Measurements from ENCODE around the gene TM9SF3.

Gene TM9SF3

GRCh38 chr10:96591946-96592345 lies 5.1 kb upstream of the TM9SF3 start:
- Histone ChIP-seq H3K4me3 (ENCODE audit: low read length) (no peak overlapping the region), H3K9me2 (replicated peaks; ENCODE audit: control insufficient read depth, low read length) (no peaks in the 10 kb centered on the region), H4K20me1 (ENCODE audit: control insufficient read depth, insufficient read depth, low read depth, low read length) (no peaks in the 10 kb centered on the region), H3K4me2 (ENCODE audit: low read length) (no peak overlapping the region), H3F3A (ENCODE audit: control insufficient read depth, insufficient read depth) (peaks cover 64% of the 10 kb centered on the region), H3K27me3 (ENCODE audit: control insufficient read depth, low read length) (no peaks in the 10 kb centered on the region), H3K4me1 (ENCODE audit: control insufficient read depth, low read length) (peaks cover 23% of the 10 kb centered on the region), H3K9me3 (ENCODE audit: control insufficient read depth, insufficient read depth, low read length) (no peaks in the 10 kb centered on the region), H3K79me2 (ENCODE audit: control insufficient read depth, low read length) (peaks cover 3% of the 10 kb centered on the region; the same call in 1 of the 2 replicates), H3K36me3 (ENCODE audit: control insufficient read depth, low read length) (peaks cover 41% of the 10 kb centered on the region), H3K27ac (ENCODE audit: low read depth, low read length) (no peak overlapping the region)
- TF ChIP-seq EZH2phosphoT487 (IDR thresholded peaks at IDR 0.05; ENCODE audit: borderline replicate concordance, low read length) = no peak
- TF ChIP-seq, protein P1, sequence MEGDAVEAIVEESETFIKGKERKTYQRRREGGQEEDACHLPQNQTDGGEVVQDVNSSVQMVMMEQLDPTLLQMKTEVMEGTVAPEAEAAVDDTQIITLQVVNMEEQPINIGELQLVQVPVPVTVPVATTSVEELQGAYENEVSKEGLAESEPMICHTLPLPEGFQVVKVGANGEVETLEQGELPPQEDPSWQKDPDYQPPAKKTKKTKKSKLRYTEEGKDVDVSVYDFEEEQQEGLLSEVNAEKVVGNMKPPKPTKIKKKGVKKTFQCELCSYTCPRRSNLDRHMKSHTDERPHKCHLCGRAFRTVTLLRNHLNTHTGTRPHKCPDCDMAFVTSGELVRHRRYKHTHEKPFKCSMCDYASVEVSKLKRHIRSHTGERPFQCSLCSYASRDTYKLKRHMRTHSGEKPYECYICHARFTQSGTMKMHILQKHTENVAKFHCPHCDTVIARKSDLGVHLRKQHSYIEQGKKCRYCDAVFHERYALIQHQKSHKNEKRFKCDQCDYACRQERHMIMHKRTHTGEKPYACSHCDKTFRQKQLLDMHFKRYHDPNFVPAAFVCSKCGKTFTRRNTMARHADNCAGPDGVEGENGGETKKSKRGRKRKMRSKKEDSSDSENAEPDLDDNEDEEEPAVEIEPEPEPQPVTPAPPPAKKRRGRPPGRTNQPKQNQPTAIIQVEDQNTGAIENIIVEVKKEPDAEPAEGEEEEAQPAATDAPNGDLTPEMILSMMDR (IDR thresholded peaks at IDR 0.05; ENCODE audit: low read depth, low read length, poor library complexity, severe bottlenecking) = no peak

DNA sequence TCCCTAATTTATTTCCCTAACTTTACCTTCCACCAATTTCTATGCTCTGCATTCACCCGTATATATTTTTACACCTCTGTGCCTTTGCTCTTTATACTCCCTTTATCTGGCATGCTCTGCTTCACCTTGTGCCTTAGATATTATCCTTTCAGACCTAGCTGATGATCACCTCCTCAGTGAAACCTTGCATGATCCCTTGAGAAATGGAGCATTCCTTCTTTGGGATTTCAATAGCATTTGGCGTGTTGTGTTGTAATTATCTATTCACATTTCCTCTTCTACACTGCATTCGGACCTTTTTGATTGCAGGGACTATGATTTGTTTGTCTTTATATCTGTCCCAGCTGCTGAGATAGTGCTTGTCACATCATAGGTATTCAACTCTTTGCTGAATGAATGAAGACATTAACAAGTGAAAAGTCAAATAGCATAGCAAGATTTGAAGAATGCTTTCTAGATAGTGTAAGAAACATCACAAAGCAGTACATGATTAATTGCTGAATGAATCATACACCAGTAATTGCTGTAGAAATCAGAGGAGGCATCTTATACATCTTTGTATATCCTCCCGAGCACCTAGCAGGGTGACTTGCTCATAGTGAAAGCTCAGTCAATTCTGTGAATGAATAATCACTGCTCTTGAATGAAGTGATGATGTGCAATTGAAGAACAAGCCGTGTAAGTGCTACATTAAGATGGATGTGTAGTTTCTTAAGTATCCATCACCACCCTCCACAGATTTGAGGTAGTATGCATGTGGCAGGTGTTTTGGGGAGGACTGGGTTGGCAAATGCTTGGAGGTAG lies 2.0 kb upstream of the TM9SF3 start:
- H3F3A ChIP-seq (ENCODE audit: control insufficient read depth, insufficient read depth) = peaks cover 47% of the 10 kb centered on the region
- peaks cover 33% of the 10 kb centered on the region for H3K79me2 ChIP-seq (ENCODE audit: control insufficient read depth, low read length)
- peak overlapping the region; percentile 85 for H3K4me2 ChIP-seq (ENCODE audit: low read length)
- H3K27ac ChIP-seq (ENCODE audit: low read depth, low read length) = no peak overlapping the region
- peaks cover 6% of the 10 kb centered on the region; the same call in 1 of the 2 replicates for H4K20me1 ChIP-seq (ENCODE audit: control insufficient read depth, insufficient read depth, low read depth, low read length)
- peak overlapping the region; percentile 14; the same call in 1 of the 2 replicates for H3K4me3 ChIP-seq (ENCODE audit: low read length)
- H3K9me2 ChIP-seq (replicated peaks; ENCODE audit: control insufficient read depth, low read length) = no peaks in the 10 kb centered on the region
- H3K4me1 ChIP-seq (ENCODE audit: control insufficient read depth, low read length) = peaks cover 41% of the 10 kb centered on the region
- H3K36me3 ChIP-seq (ENCODE audit: control insufficient read depth, low read length) = peaks cover 24% of the 10 kb centered on the region
- no peaks in the 10 kb centered on the region for H3K27me3 ChIP-seq (ENCODE audit: control insufficient read depth, low read length)
- TF ChIP-seq, protein P1 (IDR thresholded peaks at IDR 0.05; ENCODE audit: low read depth, low read length, poor library complexity, severe bottlenecking) = no peak
- TF ChIP-seq EZH2phosphoT487 (IDR thresholded peaks at IDR 0.05; ENCODE audit: borderline replicate concordance, low read length) = no peak
- H3K9me3 ChIP-seq (ENCODE audit: control insufficient read depth, insufficient read depth, low read length) = no peaks in the 10 kb centered on the region

- H3K9me2 ChIP-seq (replicated peaks; ENCODE audit: control insufficient read depth, low read length) = no peaks in the 10 kb centered on the region
- H3K27me3 ChIP-seq (ENCODE audit: control insufficient read depth, low read length) = no peaks in the 10 kb centered on the region
- H3K4me1 ChIP-seq (ENCODE audit: control insufficient read depth, low read length) = peaks cover 46% of the 10 kb centered on the region
- H3K27ac ChIP-seq (ENCODE audit: low read depth, low read length) = peak overlapping the region; percentile 83
- TF ChIP-seq, protein P1 (IDR thresholded peaks at IDR 0.05; ENCODE audit: low read depth, low read length, poor library complexity, severe bottlenecking) = no peak
- TF ChIP-seq EZH2phosphoT487 (IDR thresholded peaks at IDR 0.05; ENCODE audit: borderline replicate concordance, low read length) = no peak
- peaks cover 22% of the 10 kb centered on the region for H3K36me3 ChIP-seq (ENCODE audit: control insufficient read depth, low read length)
- H3K9me3 ChIP-seq (ENCODE audit: control insufficient read depth, insufficient read depth, low read length) = no peaks in the 10 kb centered on the region
- peak overlapping the region; percentile 85 for H3K4me2 ChIP-seq (ENCODE audit: low read length)
- H3F3A ChIP-seq (ENCODE audit: control insufficient read depth, insufficient read depth) = peaks cover 42% of the 10 kb centered on the region
- peaks cover 41% of the 10 kb centered on the region for H3K79me2 ChIP-seq (ENCODE audit: control insufficient read depth, low read length)
- peak overlapping the region; percentile 93 for H3K4me3 ChIP-seq (ENCODE audit: low read length)
- H4K20me1 ChIP-seq (ENCODE audit: control insufficient read depth, insufficient read depth, low read depth, low read length) = peaks cover 9% of the 10 kb centered on the region; the same call in 1 of the 2 replicates
Observed at GRCh38 chr10:96588060-96588554, 1.3 kb upstream of the TM9SF3 start.
